HEK293 (cell line): ENCODE data around the gene ANTKMT.

Experiments
- CTCF ChIA-PET: fragments of 350-600 bp; formaldehyde crosslinking; extraction: SDS; loops from one replicate; lab custom pipeline; 2021; ENCODE audit warnings: antibody characterized with exemption; lab: Yijun Ruan, JAX
- POLR2A ChIA-PET: fragments of 300-600 bp; formaldehyde crosslinking; extraction: SDS; loops from one replicate; lab custom pipeline; 2020; ENCODE audit warnings: antibody characterized with exemption, inconsistent platforms; lab: Yijun Ruan, JAX
- H3K27ac ChIP-seq: fragments of 200-500 bp; sonication (Bioruptor generic); 2 replicates; pipeline ENCODE4 v1.5.1; 2014; ENCODE audit warnings: low read depth, low read length, control low read depth, inconsistent platforms; ENCODE audit errors: extremely low read depth
- H3K36me3 ChIP-seq, 2 experiments: fragments of 200-500 bp in 1 of 2; sonication (Bioruptor generic) in 1 of 2; 1 replicate in 1 of 2; 2 replicates in 1 of 2; pipeline ENCODE4 v1.5.1; 2014 to 2017; ENCODE audit warnings: inconsistent platforms in 2 of 2, low read length in 2 of 2; ENCODE audit not compliant: control insufficient read depth in 2 of 2, insufficient read depth in 1 of 2
- H3K4me1 ChIP-seq: fragments of 200-500 bp; sonication (Bioruptor generic); 2 replicates; pipeline ENCODE4 v1.5.1; 2014; ENCODE audit warnings: mild to moderate bottlenecking, low read length, inconsistent platforms; ENCODE audit not compliant: control insufficient read depth, insufficient read depth
- H3K4me3 ChIP-seq: 2 replicates; pipeline ENCODE4 v1.5.1; 2011; ENCODE audit warnings: low read depth, mild to moderate bottlenecking, control low read depth, low read length, moderate library complexity
- H3K9me3 ChIP-seq: fragments of 200-500 bp; sonication (Bioruptor generic); 2 replicates; pipeline ENCODE4 v1.5.1; 2014; ENCODE audit warnings: low read depth, low read length, inconsistent platforms; ENCODE audit not compliant: control insufficient read depth, insufficient read depth
- GLIS1 ChIP-seq: fragments of 450-650 bp; formaldehyde crosslinking; IDR thresholded peaks from 2 replicates; pipeline ENCODE4 v1.5.1; 2016; ENCODE audit warnings: missing biosample characterization, missing genetic modification characterization
- HOXD13 ChIP-seq: sonication (generic); formaldehyde crosslinking; IDR thresholded peaks from 2 replicates; pipeline ENCODE4 v1.8.0; 2022; ENCODE audit warnings: missing genetic modification reagents, borderline replicate concordance
- KLF17 ChIP-seq: fragments of 450-650 bp; formaldehyde crosslinking; IDR thresholded peaks from 2 replicates; pipeline ENCODE4 v1.5.1; 2016; ENCODE audit warnings: missing biosample characterization, missing genetic modification characterization
- OSR2 ChIP-seq: fragments of 450-650 bp; formaldehyde crosslinking; IDR thresholded peaks from 2 replicates; pipeline ENCODE4 v1.5.1; 2016; ENCODE audit warnings: missing biosample characterization, missing genetic modification characterization
- TRIM28 ChIP-seq: IDR thresholded peaks from 2 replicates; pipeline ENCODE4 v1.6.1; 2011; ENCODE audit warnings: low read length, control low read depth, borderline replicate concordance
- ZBTB10 ChIP-seq: fragments of 450-650 bp; formaldehyde crosslinking; IDR thresholded peaks from 2 replicates; pipeline ENCODE4 v1.5.1; 2016; ENCODE audit warnings: missing biosample characterization, missing genetic modification characterization
- ZBTB11 ChIP-seq: fragments of 450-650 bp; formaldehyde crosslinking; conservative IDR thresholded peaks from 2 replicates; pipeline ENCODE4 v1.5.1; 2016; ENCODE audit warnings: low read depth, missing biosample characterization, missing genetic modification characterization
- ZBTB21 ChIP-seq: fragments of 450-650 bp; formaldehyde crosslinking; IDR thresholded peaks from 2 replicates; pipeline ENCODE4 v1.5.1; 2017; ENCODE audit warnings: missing biosample characterization, missing genetic modification characterization
- ZNF112 ChIP-seq: fragments of 450-650 bp; formaldehyde crosslinking; IDR thresholded peaks from 2 replicates; pipeline ENCODE4 v1.5.0; 2017; ENCODE audit warnings: missing biosample characterization, missing genetic modification characterization
- ZNF202 ChIP-seq: fragments of 450-650 bp; formaldehyde crosslinking; IDR thresholded peaks from 2 replicates; pipeline ENCODE4 v1.5.1; 2016; ENCODE audit warnings: missing biosample characterization, missing genetic modification characterization, borderline replicate concordance
- ZNF266 ChIP-seq: fragments of 450-650 bp; formaldehyde crosslinking; IDR thresholded peaks from 2 replicates; pipeline ENCODE4 v1.5.1; 2016; ENCODE audit warnings: missing biosample characterization, missing genetic modification characterization, low read depth
- ZNF280D ChIP-seq: fragments of 450-650 bp; formaldehyde crosslinking; IDR thresholded peaks from 2 replicates; pipeline ENCODE4 v1.5.1; 2016; ENCODE audit warnings: missing biosample characterization, missing genetic modification characterization
- ZNF354C ChIP-seq: fragments of 450-650 bp; formaldehyde crosslinking; IDR thresholded peaks from 2 replicates; pipeline ENCODE4 v1.5.1; 2016; ENCODE audit warnings: missing biosample characterization, missing genetic modification characterization, low read depth, borderline replicate concordance
- ZNF513 ChIP-seq: fragments of 450-650 bp; IDR thresholded peaks from 2 replicates; pipeline ENCODE4 v1.5.1; 2018; ENCODE audit warnings: missing biosample characterization, missing genetic modification characterization
- ZNF658 ChIP-seq: fragments of 450-650 bp; formaldehyde crosslinking; IDR thresholded peaks from 2 replicates; pipeline ENCODE4; 2016; ENCODE audit warnings: missing biosample characterization, missing genetic modification characterization
- ZNF704 ChIP-seq: fragments of 450-650 bp; formaldehyde crosslinking; IDR thresholded peaks from 2 replicates; pipeline ENCODE4 v1.5.1; 2016; ENCODE audit warnings: missing biosample characterization, missing genetic modification characterization
- ZSCAN23 ChIP-seq: fragments of 450-650 bp; formaldehyde crosslinking; IDR thresholded peaks from 2 replicates; pipeline ENCODE4 v1.5.1; 2016; ENCODE audit warnings: missing biosample characterization, missing genetic modification characterization

ANTKMT gene

GRCh38 chr16:734981-735881 lies 14.3 kb downstream of the ANTKMT start:
- no peaks in the 10 kb centered on the region for H3K9me3 ChIP-seq
- no peak for TF ChIP-seq OSR2 (tag by site-specific recombination)
- TF ChIP-seq ZBTB10 = no peak
- TF ChIP-seq ZNF266 = no peak
- TF ChIP-seq GLIS1 (tag by site-specific recombination) = no peak
- TF ChIP-seq ZBTB11 = no peak
- TF ChIP-seq ZSCAN23 (tag by site-specific recombination) = no peak
- TF ChIP-seq ZNF513 (tag by site-specific recombination) = no peak
- no peak for TF ChIP-seq HOXD13 (CRISPR knock-in tag)
- 0 out of 2 replicates have a peak, but pooled peaks cover 2% of the 10 kb centered on the region for H3K4me1 ChIP-seq
- no peak overlapping the region for H3K27ac ChIP-seq
- no peak overlapping the region for H3K4me3 ChIP-seq
- ChIA-PET CTCF (interaction anchor here (0.6 to 2.9 kb wide), 3 partner anchors 9 to 46 kb away, joined by 3 to 10 read pairs (median 3); partner anchors contain the start of gene CCDC78), POLR2A (interaction anchor here (1.9 kb wide), 1 partner anchor 7 kb away, joined by 4 read pairs; no protein-coding TSS in a partner anchor)
- peaks cover 6 to 74% of the 10 kb centered on the region in 2 experiments; a peak in 2 of 3 replicates for H3K36me3 ChIP-seq

- no peak overlapping the region for H3K27ac ChIP-seq
- ChIA-PET POLR2A (interaction anchor here (0.6 to 1.9 kb wide), 2 partner anchors 8 to 573 kb away, joined by 3 to 4 read pairs; partner anchors contain the start of gene UBE2I), CTCF (interaction anchor here (0.6 to 2.9 kb wide), 2 partner anchors 10 to 24 kb away, joined by 3 to 10 read pairs; partner anchors contain the start of gene CCDC78)
- H3K4me1 ChIP-seq = 0 out of 2 replicates have a peak, but pooled peaks cover 2% of the 10 kb centered on the region
- no peak overlapping the region for H3K4me3 ChIP-seq
- peaks cover 6 to 66% of the 10 kb centered on the region in 2 experiments; a peak in 2 of 3 replicates for H3K36me3 ChIP-seq
- no peaks in the 10 kb centered on the region for H3K9me3 ChIP-seq
- TF ChIP-seq ZNF112 (tag by site-specific recombination) (no peak), ZNF658 (tag by site-specific recombination) (no peak), TRIM28 (no peak), ZNF704 (tag by site-specific recombination) (no peak), ZNF280D (tag by site-specific recombination) (no peak), ZBTB21 (tag by site-specific recombination) (no peak), ZNF202 (tag by site-specific recombination) (no peak), KLF17 (tag by site-specific recombination) (no peak), ZNF354C (tag by site-specific recombination) (no peak)
Measured at GRCh38 chr16:735982-736453, 15.1 kb downstream of the ANTKMT start.
